GM18502 (cell line): ENCODE data around the gene SORCS1.

Source experiments
- ATAC-seq: cut with Tn5 transposase; IDR thresholded peaks from one replicate; pipeline ENCODE4 v1.9.1; 2021; ENCODE audit warnings: mild to moderate bottlenecking; ENCODE audit not compliant: unreplicated experiment, poor library complexity

Gene SORCS1

GRCh38 chr10:106711313-106711906 lies 453.1 kb downstream of the SORCS1 start:
- peak; percentile 88 for ATAC-seq

DNA sequence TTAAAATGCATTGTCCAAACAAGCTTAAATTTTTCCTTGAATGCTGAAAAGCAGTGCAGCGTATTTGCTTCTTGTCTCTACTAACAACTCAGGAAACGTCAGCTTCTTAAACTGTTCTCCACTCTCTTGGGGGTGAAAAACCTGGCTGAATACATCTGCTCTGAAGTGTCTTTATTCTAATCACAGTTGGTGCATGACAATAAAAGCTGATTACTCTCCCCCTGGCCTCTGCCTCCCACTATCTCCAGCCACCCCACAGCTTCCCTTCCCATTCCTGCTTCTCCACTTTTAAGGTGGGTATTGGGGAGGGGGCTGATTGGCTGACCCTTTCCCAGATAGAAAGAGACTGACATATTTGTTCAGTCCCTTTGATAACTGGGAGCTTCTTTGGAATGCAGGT lies 456.0 kb downstream of the SORCS1 start:
- no peak for ATAC-seq

DNA sequence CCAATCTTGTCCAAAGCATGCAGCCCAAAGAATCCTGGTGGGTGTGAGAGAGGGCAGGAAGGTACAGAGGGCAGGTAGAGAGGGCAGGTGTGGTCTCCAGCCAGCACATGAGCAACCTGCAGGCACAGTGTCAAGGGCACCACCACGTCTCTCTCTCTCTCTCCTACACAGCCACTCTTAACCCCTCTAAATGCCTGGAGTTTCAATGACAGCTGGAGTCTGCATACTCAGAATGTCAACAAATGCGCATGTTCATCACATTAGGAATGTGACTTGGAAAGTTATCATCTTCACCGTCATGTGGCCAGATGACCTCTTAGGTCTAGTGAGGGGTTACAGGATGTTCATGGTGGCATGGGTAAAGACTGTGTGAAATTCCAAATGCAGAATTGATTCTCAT lies 456.8 kb downstream of the SORCS1 start:
- ATAC-seq: no peak

DNA sequence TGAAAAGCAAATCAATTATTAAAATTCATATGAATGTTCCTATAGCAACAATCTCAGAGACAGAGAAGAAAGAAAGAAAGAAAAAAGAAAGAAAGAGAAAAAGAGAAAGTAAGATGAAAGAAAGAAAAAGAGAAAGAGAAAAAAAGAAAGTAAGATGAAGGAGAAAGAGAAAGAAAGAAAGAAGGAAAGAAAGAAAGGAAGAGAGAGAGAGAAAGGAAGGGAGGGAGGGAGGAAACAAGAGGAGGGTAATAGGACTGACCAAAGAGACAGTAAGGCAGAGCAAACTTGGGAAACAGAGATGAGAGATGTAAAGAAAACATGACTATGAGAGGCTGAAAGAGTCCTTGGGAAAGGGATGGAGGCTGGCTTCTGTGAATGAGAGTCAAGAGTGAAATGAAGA lies 458.4 kb downstream of the SORCS1 start:
- ATAC-seq: no peak

- ATAC-seq: peak; percentile 84
Observed at GRCh38 chr10:106705681-106706100, 458.8 kb downstream of the SORCS1 start.

DNA sequence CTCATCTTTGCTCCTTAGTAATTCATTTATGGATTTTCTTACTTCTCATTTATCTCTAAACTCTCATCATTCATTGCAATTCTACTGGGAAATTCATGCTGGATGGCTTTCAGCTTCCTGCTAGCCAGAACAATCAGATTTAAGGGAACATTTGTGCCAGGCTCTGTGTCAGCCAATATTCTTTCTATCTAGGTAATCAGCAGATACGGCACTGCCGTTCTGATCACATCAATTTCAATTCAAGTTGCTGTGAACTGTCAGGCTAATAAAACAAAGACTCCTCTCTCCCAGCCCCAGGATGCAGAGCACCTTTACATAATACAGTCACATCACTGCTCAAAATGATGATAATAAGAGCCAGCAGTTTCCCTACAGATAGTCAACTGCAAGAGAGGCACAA lies 468.3 kb downstream of the SORCS1 start:
- no peak for ATAC-seq

DNA sequence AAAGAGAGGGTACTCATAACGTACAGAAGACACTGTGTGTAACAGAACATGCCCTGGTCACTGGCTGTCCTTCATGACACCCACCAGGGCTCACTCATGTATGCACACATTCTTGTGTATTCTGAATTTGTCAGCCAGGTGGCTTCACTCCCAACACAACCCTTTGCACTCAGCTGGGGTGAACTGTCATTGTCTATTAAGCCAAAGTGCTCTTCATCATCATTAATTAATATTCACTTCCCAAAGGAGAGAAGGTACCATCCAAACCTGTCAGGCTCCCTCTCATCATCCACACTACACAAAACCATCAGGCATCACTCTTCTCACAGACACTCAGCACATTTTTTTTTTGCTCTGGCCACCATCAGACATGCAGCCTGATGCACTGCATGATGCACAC lies 469.8 kb downstream of the SORCS1 start:
- ATAC-seq: no peak

GRCh38 chr10:106682175-106682574 lies 482.3 kb downstream of the SORCS1 start:
- no peak for ATAC-seq

GRCh38 chr10:106680061-106680460 lies 484.4 kb downstream of the SORCS1 start:
- no peak for ATAC-seq

DNA sequence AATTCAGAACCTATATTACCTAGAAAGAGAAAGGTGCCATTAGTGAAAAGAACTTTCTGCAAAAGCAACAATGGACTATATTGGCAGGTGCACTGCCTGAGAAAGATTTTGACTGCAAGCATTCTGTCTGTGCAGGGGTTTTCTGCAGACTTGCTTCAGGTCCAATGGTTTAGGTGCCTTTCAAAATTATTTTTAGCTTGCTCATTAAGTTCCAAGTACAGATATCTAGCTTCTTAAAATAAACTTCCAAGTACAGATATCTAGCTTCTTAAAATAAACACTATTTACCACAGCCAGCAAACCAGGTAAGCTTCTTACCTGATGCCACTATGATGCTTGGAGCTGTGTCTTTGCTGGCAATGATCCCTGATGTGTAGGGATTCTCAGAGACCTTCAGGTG lies 485.2 kb downstream of the SORCS1 start:
- ATAC-seq: no peak

GRCh38 chr10:106672517-106673175 lies 491.9 kb downstream of the SORCS1 start:
- no peak for ATAC-seq

DNA sequence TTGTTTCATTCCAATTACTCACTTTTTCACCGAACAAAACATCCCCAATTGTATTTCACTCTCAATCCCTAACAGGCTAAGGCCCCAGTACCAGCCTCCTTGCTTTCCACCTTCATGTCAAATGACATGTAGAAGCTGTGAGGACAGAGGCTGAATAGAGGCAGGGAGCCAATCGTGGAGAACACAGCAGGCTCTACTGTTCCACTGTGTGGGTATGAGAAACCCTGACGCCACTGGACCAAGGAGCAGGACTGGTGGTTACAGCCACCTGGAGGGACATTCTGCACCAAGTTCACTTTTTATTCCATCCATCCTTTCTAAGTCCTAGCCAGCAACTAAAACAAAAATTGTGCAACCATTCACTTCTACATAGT lies 502.8 kb downstream of the SORCS1 start:
- ATAC-seq: no peak

- no peak for ATAC-seq
Observed at GRCh38 chr10:106661133-106661766, 503.3 kb downstream of the SORCS1 start.

DNA sequence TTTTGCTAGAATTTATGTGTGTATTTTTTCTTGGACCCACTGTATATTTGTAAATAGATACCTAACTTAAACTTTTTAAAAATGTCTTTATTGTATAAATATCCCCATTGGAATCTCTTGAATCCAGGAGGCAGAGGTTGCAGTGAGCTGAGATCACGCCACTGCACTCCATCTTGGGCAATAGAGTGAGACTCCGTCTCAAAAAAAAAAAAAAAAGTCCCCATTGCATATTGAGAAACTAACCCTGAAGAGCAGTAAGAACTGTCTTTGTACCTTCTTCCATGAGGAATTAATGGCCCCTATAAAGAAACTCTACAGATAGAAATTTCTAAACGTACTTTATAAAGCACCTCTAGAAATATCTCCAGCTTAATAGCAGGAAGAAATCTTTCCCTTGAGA lies 504.0 kb downstream of the SORCS1 start:
- ATAC-seq: no peak

GRCh38 chr10:106655636-106656035 lies 508.9 kb downstream of the SORCS1 start:
- no peak for ATAC-seq

GRCh38 chr10:106655165-106655564 lies 509.3 kb downstream of the SORCS1 start:
- ATAC-seq: no peak

GRCh38 chr10:106652279-106652678 lies 512.2 kb downstream of the SORCS1 start:
- ATAC-seq: peak; percentile 85

DNA sequence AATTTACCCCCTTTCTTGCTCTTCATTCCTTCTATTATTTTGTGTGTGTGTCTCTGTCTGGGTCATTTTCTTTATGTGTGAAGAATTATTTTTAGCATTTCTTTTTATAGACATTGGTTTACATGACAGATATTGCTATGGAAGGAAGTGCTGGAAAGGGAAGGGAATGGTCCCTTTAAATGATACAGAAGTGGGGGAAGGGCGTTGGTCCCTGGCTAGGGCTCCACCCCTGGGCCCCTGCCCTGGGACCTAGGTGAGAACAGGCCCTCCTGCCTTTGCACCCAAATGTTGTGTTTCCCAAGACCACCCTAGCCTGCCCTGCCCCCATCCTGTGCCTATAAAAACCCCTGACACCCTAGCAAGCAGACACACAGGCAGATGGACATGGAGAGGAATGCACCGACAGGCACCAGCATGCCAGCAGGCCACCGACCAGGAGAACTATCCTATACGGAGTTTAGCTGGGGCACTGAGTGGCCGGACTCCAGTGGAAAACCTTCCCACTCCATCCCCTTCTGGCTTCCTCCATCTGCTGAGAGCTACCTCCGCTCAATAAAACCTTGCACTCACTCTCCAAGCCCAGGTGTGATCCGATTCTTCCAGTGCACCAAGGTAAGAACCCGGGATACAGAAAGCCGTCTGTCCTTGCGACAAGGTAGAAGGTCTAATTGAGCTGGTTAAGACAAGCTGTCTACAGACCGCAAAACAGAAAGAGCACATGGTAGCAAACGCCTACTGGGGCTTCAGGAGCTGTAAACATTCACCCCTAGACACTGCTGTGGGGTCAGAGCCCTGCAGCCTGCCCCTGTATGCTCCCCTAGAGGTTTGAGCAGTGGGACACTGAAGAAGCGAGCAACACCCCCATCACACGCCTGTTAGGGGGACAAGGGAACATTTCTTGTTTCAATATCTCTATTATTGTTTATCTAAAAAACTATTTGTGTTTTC lies 515.7 kb downstream of the SORCS1 start:
- no peak for ATAC-seq

DNA sequence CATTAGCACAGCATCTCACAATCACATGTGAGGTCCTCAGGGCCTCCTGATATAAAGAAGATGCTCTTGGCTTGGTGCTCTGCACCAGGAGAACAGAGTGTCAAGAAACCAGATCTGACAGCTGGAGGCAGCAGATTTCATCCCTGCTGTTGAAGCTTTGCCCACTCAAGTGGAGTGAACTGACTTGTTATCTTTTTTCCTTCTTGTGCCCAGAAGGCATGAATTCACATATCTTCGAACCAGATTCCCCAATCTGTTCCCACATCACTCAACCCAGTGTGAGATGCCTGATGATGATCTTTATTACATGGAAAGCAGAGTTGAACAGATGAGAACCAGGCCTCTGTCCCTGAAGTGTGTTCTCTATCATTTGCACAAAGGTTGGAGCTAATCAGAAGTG lies 521.0 kb downstream of the SORCS1 start:
- no peak for ATAC-seq

- no peak for ATAC-seq
Observed at GRCh38 chr10:106637873-106638272, 526.6 kb downstream of the SORCS1 start.
